CD1c-positive myeloid dendritic cell (primary cell): ENCODE data around the gene FBXW7.

ENCODE experiments used
- DNase-seq: peaks from one replicate; pipeline ENCODE4 v3.0.0-alpha.2; 2016; ENCODE audit errors: extremely low spot score

FBXW7 gene

GRCh38 chr4:152283801-152284470 lies 252.0 kb downstream of the FBXW7 start:
- DNase-seq = no peak

GRCh38 chr4:152281822-152282221 lies 254.1 kb downstream of the FBXW7 start:
- no peak for DNase-seq

- DNase-seq = no peak
Observed at GRCh38 chr4:152281211-152281610, 254.7 kb downstream of the FBXW7 start.

GRCh38 chr4:152279234-152279566 lies 256.7 kb downstream of the FBXW7 start:
- no peak for DNase-seq

- DNase-seq = no peak
Observed at GRCh38 chr4:152278505-152279233, 257.2 kb downstream of the FBXW7 start.

GRCh38 chr4:152278172-152278504 lies 257.8 kb downstream of the FBXW7 start:
- DNase-seq = no peak

GRCh38 chr4:152277333-152277732 lies 258.6 kb downstream of the FBXW7 start:
- DNase-seq = no peak

- no peak for DNase-seq
Observed at GRCh38 chr4:152273343-152273742, 262.5 kb downstream of the FBXW7 start.
